ENCODE data around the gene MCF2L2. TPM values are rescaled to one million over a fixed set of nuclear protein-coding genes. Genes with fewer than 3 reads are reported as not detected.
A peak's percentile ranks its signal among the peaks of the same experiment; 100 is the strongest.

The MCF2L2 gene
- total RNA-seq, 4 donors from 2014 or later = 0.61 to 2.9 (median 1.3) TPM

DNA sequence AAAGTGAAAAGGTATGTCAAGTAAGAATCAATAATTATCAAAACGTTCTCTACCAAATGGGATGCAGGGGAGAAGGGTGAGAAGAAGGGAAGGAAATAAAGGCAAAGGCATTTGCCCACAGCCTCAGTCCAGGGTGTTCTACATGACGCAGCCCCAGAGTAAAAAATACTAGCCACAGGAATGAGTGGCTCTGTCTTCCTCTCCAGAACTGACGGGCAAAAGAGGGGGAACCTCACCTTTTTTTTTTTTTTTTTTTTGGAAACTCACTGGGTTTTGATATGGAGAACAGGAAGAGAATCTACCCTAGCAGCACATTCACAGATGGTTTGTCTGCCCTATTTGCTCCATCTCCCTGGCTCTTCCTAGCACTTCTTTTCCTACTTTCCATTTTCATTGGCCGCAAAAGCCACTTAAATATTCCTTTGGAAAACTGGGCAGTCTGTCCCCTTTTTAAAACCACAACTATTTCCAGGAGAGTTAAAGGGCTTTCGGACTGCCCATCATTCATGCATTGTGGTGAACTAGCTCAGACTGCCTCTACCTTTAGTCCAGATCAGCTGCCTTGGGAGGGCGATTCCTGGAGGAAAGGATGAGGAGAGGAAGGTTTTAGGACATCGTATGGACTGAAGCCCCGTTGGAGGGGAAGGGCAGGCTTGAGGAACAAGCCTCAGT, 147.2 kb downstream of the MCF2L2 start:
- H3K4me1 ChIP-seq = peaks cover 16 to 43% (median 17%) of the 10 kb centered on the region in 3 donors
- 76 to 83% methylated on average over 8 of the region's 8 CpGs for WGBS, 2 donors
- no peaks in the 10 kb centered on the region for H3K9me3 ChIP-seq
- intact Hi-C loops (cut with DNase I) = no loop called here
- H3K36me3 ChIP-seq = no peaks in the 10 kb centered on the region
- H3K27me3 ChIP-seq = no peaks in the 10 kb centered on the region
- H3K27ac ChIP-seq = no peak overlapping the region
- TF ChIP-seq CTCF (IDR thresholded peaks at IDR 0.05) (no peak), POLR2A (IDR thresholded peaks at IDR 0.05) (no peak)
- no peak overlapping the region for H3K4me3 ChIP-seq
- no peak for DNase-seq

GRCh38 chr3:183279371-183279770, 149.0 kb downstream of the MCF2L2 start:
- H3K27ac ChIP-seq = no peak overlapping the region
- H3K36me3 ChIP-seq = no peaks in the 10 kb centered on the region
- no peak overlapping the region for H3K4me3 ChIP-seq
- TF ChIP-seq CTCF (IDR thresholded peaks at IDR 0.05) = no peak
- no peak for TF ChIP-seq POLR2A (IDR thresholded peaks at IDR 0.05)
- intact Hi-C loops (cut with DNase I) = no loop called here
- H3K27me3 ChIP-seq = no peaks in the 10 kb centered on the region
- no peak for DNase-seq
- no peaks in the 10 kb centered on the region for H3K9me3 ChIP-seq
- 56 to 84% methylated on average over 1 to 3 of the region's 3 CpGs for WGBS, 2 donors
- H3K4me1 ChIP-seq = peaks cover 0 to 40% (median 6%) of the 10 kb centered on the region in 3 donors

- TF ChIP-seq CTCF (IDR thresholded peaks at IDR 0.05) = no peak
- TF ChIP-seq POLR2A (IDR thresholded peaks at IDR 0.05) = no peak
- Histone ChIP-seq H3K27ac (peak overlapping the region in 3 of 4 donors; percentile 9 to 47 (median 26)), H3K9me3 (no peaks in the 10 kb centered on the region), H3K4me1 (peaks cover 0 to 42% (median 6%) of the 10 kb centered on the region in 3 donors), H3K36me3 (no peaks in the 10 kb centered on the region), H3K27me3 (no peaks in the 10 kb centered on the region), H3K4me3 (no peak overlapping the region)
- DNase-seq = no peak
- 32 to 52% methylated on average over 4 of the region's 4 CpGs for WGBS, 2 donors
- intact Hi-C loops (cut with DNase I) = no loop called here
These were observed 149.8 kb downstream of the MCF2L2 start for GRCh38 chr3:183278479-183279088.

GRCh38 chr3:183277260-183277659, 151.2 kb downstream of the MCF2L2 start:
- no peak for DNase-seq
- no peak for TF ChIP-seq CTCF (IDR thresholded peaks at IDR 0.05)
- no peak for TF ChIP-seq POLR2A (IDR thresholded peaks at IDR 0.05)
- H3K9me3 ChIP-seq = no peaks in the 10 kb centered on the region
- peak overlapping the region in 1 of 4 donors; percentile 47 for H3K27ac ChIP-seq
- peaks cover 0 to 42% (median 6%) of the 10 kb centered on the region in 3 donors for H3K4me1 ChIP-seq
- no peak overlapping the region for H3K4me3 ChIP-seq
- 57 to 73% methylated on average over 4 to 5 of the region's 5 CpGs for WGBS, 2 donors
- intact Hi-C loops (cut with DNase I) = no loop called here
- H3K27me3 ChIP-seq = no peaks in the 10 kb centered on the region
- H3K36me3 ChIP-seq = no peaks in the 10 kb centered on the region

- Histone ChIP-seq H3K4me3 (no peak overlapping the region), H3K27me3 (no peaks in the 10 kb centered on the region), H3K9me3 (no peaks in the 10 kb centered on the region), H3K36me3 (peaks cover 0 to under 1% (median 0%) of the 10 kb centered on the region in 3 donors), H3K27ac (peak overlapping the region; percentile 29 to 62 (median 49)), H3K4me1 (peaks cover 0 to 46% (median 6%) of the 10 kb centered on the region in 3 donors)
- WGBS, 2 donors = 74 to 81% methylated on average over 3 of the region's 3 CpGs
- intact Hi-C loops (cut with DNase I) = no loop called here
- DNase-seq = no peak
- no peak for TF ChIP-seq CTCF (IDR thresholded peaks at IDR 0.05)
- no peak for TF ChIP-seq POLR2A (IDR thresholded peaks at IDR 0.05)
These were observed 152.5 kb downstream of the MCF2L2 start for GRCh38 chr3:183275937-183276336.
